ENCODE data around the gene ARSJ.
"Not testable (repeated sequence)": the region's sequence is repeated elsewhere in the genome, so short reads cannot be mapped to it uniquely, and the experiment has no call there.

Gene ARSJ

DNA sequence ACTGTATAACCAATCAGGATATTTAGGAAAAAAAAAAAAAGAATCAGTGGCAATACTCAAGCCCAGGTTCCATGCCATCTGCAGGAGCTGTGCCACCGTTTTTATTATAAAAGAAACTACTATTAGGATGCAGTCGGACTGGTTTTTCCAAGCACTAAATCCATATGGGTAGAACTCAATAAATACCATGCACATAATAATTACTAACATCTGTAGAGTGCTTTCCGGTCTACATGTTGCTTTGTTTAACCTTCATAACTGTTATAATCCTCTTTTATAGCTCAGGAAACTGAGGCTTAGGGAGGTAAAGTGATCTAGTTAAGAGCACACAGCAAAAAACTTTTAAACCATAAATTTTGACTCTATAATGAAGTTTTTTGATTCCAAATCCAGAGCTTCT lies 24.0 kb downstream of the ARSJ start:
- no peak for DNase-seq

DNA sequence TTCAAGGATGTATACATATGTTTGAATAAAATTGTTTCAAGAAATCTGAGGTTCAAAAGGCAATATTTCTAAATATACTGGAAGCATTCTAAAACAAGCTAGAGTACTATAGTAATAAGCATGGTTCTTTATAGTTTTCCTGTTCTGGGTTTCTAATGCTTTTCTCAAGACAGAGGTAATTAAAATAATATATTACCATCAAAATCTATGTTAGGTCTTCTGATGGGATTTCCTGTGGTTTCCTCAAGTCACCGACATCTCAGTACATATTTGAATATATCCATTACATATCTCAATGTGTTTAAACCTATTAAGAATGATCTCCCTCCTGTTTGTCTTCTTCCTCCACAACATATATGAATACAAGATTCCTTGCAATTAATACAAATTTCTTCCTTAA lies 25.6 kb downstream of the ARSJ start:
- no peak for DNase-seq

DNA sequence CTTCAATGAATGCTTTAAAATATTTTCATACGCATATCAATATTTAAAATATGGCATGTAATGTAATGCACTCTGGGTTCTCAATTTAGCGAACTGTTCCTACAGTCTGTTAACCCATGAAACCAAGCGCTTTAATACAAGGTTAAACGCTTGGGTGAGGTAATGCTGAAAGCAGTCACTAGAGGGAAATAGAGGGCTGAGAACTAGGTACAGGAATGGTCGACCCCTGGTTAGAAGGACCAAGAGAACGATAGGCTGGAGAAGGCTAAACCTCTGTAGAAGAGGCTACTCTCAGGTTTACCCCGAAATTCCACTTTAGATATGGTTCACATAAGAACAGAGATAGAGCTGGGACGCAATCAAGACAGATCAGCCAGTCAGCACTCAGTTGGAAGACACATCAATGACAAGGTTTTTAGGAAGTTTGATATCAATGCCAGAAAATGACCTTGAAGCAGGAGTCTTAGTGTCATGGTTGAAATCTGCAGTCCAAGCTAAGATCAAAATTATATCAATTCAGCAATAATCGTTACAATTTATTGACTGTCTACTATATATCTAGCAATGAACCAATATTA lies 26.9 kb downstream of the ARSJ start:
- peak; percentile 53 for DNase-seq

DNA sequence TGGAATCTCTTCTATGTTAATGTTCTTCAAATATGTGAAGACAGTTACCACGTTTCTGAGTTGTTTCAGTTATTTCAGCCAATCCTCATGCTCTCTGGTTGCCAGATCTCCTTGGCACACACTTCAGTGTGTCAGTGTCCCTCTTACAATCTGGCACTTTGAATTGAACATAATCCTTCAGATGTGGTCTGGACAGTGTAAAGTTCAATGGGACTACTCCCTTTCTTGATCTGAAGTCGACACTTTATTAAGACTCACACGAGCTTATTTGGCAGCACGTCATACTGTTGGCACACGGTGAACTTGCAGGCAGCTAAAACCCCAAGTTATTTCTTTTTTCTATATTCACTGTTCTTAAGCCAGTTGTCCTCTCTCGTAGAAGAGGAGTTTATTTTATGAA lies 28.2 kb downstream of the ARSJ start:
- no peak for DNase-seq

DNA sequence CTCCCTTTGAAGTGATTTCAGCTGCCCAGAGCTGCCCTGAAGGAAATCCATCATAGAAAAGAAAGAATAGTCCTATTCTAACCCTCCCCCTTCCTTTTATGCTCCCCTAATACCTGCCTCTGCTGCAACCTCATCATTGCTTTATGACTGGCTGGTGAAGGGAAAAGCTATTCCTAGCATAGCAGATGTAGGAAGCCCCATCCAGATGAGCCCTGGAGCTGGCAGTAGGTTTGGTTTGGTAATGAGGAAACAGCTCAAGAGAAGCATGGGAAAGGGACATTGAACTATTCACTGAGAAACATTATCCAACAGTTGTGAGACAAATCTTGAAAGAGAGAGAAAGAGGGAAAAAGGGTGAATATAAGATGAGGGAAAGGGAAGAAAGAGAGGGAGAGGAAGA lies 29.2 kb downstream of the ARSJ start:
- DNase-seq = no peak

DNA sequence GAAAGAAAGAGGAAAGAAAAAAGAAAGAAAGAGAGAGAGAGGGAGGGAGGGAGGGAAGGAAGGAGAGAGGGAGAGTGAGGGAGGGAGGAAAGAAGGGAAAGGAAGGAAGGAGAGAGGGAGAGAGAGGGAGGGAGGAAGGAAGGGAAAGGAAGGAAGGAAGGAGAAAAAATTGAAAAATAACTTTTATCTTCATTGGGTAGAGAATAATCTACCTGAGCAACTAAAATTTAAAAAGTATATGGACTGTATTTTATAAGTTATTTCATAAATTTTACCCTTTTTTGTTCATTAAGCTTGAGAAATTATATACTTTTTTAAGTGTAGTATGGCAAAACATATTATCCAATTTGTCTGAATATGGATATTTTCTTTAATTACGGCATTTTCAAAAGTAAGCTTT lies 32.0 kb downstream of the ARSJ start:
- no peak for DNase-seq

DNA sequence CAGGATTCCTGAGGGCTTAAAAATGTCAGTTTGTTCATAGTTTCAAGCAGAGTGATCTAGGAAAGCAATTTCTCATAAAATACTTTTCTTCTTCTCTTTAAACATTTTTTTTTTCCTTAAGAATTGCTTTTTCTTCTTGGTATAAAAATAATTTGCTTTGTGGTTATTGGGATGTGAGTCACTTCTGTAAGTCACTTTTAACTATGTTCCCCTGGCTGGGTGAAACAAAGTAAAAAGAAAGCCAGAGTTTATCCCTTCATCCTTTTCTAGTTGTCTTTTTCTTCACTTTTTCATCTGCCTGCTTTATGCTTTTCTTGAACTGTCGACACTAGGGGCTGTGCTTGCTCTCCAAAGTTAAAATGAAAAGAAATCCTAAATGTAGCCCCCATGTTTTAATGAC lies 33.5 kb downstream of the ARSJ start:
- no peak for DNase-seq

DNA sequence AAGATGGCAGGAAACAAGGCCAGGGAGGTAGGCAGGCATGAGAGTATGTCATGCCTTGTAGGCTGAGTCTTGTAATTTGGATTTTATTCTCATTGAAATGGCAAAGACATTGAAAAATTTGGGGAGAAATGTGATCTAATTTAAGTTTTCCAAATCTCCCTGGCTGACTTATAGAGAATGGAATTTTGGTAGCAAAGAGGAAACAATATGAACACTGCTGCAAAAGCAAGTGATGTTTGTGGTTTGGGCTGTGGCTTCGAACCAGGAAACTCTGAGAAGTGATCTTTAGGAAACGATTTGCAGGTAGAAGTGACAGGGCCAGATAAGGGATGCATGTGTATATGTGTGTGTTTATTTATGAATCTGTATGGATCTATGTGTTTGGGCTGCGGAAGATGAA lies 35.6 kb downstream of the ARSJ start:
- DNase-seq = no peak

DNA sequence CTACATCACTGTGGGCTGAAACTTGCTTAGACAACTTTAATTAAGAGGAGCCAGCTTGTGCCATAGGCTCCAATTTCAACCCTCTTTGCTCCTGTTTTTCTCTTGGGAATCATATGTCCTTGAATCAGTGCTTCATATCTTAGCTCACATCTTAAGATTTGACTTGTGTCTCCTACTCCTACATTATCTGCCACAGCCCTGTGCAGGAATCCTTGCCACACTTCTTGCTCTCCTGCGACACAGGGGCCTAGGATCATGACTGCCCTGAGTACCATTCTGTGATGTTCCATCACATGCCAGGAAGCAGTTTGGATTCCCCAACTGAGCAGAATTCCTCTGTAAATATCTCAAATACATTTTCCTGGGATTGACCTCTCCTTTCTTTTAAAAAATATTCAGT lies 36.4 kb downstream of the ARSJ start:
- no peak for DNase-seq

DNA sequence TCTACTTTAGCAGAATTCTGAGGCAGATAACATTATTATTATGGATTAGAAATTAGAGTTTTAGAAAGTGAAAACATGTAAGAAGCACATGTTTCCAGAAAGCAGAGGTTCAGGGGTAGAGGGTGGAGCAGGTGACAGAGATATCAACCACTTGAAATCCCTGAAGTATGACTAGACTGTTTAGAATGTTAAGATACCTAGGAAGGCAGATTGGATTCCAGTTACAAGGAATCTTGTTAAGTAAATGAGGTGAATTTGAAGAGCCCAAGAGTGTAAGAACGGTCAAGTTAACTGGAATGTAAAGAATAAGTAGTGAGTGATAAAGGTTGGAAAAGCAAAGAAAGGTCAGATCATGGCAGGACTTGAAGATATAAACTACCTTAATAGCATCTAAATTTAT lies 37.6 kb downstream of the ARSJ start:
- no peak for DNase-seq

DNA sequence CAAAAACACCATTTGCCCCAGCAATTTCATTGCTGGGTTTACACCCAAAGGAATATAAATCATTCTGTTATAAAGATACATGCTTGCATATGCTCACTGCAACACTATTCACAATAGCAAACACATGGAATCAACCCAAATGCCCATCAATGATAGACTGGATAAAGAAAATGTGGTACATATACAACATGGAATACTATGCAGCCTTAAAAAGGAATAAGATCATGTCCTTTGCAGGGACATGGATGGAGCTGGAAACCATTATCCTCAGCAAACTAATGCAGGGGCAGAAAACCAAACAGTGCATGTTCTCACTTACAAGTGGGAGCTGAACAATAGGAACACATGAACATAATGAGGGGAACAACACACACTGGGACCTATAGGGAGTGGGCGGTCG lies 39.3 kb downstream of the ARSJ start:
- DNase-seq = not testable (repeated sequence)

DNA sequence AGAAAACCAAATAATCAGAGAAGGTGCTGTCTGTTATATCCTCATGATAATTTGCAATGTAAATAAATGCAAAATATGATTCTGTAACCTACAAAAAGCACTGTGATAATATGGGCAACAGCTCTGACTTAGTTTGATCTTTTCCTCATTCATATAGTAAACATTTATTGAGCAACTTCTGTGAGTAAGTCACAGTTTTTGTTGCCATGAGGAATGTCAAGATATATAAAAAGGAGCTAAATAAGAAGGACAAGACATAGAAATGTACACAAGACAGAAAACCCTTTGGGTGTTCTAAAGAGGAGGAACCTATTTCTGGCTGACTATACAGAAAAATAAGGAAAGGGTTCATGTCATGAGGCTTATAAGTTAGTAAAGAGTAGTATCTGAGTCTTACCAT lies 44.3 kb downstream of the ARSJ start:
- no peak for DNase-seq

DNA sequence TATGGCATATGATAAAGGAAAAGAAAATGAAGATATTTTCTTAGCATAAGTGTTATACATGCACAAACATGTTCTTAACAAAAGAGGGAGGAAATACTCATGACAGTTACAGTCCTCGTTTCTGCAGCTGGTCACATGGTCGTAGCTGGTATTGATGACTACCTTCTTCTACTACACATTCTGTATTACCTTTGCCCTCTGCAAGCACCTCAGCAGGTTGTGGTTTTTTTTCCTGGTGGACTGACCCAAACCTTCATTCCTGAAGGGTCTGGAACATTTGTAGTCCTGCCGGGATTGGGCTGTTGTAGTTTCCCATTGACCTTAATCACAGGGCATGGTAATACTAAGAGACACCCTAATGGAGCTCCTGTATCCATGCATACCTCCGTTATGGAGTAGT lies 54.7 kb downstream of the ARSJ start:
- DNase-seq = not testable (repeated sequence)

DNA sequence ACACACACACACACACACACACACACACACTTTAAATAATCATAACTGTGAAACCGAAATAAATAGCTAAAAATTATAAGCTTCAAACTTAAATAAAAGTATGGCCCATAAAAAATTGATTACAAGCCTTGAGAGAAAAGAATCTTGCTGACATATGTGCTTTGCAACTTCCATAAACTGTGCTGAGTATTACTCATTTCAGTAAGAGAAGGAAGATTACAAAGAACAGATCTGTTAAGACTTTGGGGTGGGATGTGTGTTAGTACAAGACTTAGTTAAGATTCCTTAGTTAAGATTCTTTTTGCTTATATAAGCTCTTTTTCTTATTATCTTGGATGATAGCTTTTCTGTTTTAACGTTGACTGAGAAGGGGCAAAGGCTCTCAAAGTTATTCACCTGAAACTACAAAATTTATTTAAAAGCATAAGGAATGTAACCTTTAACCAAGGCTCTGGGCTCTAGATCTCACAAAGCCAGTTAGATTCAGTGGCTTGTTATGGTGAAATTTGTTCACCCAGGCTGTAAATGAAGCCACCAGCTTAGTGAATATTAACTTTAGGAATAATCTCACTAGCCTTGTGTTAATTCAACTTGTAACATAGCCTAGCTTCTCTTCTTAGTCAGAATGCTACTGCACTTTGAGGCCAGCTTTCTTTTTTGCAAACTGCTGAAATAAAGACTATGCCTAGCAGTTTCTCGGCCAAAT lies 58.2 kb downstream of the ARSJ start:
- DNase-seq = no peak

DNA sequence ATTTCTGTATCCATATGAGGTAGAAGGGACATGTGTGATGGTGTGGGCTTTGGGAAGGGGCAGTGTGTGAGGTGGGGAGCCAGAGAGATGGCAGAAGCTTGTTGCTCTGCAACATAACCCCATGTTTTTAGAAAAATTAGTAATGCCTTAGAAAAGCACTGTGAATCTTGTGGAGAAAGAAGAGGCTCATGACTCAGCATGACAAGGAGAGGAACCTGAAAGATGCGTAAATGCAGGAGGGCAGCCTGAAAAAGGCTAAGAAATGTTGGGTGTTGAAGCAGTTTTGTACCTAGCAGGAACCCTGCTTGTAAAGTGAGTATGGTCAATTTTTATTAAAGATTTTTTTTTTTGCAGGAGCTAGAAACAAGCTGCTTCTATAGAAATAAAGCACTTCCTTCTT lies 59.8 kb downstream of the ARSJ start:
- DNase-seq = no peak

DNA sequence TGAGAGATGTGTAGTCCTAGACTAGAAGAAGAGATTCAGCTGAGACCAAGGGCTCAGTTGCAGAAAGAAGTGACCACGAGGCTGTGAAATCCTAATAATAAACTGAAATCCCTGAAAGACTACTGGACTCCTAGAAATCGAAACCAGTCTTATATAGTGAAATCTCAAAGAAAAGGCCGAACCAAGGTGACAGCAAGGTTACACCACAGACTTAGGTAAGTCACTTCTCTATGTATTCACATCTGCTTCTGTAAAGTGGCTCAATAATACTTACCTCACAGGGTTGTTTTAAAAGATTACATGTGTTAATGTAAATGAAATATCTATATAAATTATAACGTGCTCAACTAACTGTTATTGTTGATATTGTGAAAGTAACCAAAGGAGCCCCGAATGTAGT lies 60.3 kb downstream of the ARSJ start:
- DNase-seq = no peak

DNA sequence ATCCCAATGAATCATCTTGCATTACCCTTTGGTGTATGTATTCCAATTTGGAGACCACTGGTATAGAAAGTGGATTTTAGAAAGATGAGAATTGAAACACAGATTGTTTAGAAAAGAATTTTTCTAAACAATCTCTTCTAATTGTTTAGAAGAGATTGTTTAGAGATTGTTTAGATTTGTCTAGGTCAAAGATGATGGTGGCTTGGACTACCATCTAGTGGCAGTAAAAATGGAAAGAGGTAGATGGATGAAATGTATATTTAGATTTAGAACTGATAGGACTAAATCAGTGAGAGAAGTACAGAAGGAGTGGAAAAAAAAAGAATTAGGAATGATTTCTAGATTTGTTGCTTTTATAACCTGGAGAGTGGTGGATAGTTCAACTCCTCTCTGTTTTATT lies 70.6 kb downstream of the ARSJ start:
- no peak for DNase-seq

DNA sequence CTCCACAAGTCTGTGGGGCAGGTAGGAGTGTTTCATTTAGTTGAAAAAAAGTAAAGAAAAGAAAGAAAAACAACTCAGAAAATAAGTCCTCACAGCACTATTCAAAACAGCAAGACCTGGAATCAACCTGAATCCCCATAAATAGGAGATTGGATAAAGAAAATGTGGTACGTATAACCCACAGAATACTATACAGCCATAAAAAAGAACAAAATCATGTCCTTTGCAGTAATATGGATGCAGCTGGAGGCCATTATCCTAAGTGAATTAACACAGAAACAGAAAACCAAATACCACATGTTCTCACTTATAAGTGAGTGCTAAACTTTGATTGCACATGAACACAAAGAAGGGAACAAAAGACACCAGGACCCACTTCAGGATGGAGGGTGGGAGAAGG lies 71.9 kb downstream of the ARSJ start:
- no peak for DNase-seq

DNA sequence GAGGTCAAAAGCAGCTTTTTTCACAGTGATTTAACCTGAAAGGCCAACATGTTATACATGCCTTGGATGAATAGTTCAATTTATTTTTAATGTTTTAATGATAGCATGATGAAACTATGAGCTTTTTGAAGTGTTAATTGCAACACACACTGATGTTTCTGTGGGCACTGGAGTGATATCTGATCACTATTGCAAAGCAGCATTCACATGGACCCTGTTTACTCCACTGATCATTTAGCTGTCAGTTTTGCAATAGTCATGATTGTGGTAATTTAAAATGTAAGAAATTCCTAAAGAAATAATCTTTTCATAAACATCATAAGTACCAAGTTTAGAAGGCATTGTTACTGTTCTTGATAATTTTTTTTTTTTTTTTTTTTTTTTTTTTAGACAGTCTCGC lies 74.1 kb downstream of the ARSJ start:
- DNase-seq = no peak

DNA sequence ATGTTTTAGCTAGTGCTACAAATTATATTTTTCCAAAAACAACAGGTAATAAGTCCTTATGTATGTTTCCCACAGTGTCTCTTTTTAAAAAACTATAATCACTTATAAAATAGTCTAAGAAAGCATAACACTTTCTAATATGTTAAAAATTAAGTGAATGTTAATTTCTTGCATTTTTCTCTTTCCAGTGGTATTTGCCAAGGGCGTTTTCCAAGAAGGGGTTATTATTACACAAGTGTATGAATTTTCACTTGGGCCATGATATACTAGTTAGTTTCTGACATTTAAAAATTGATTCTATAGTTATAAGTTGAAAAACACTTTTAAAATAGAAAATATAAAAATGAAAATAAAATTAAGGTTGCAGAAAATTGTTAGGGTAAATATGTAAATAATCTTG lies 74.6 kb downstream of the ARSJ start:
- DNase-seq = no peak

DNA sequence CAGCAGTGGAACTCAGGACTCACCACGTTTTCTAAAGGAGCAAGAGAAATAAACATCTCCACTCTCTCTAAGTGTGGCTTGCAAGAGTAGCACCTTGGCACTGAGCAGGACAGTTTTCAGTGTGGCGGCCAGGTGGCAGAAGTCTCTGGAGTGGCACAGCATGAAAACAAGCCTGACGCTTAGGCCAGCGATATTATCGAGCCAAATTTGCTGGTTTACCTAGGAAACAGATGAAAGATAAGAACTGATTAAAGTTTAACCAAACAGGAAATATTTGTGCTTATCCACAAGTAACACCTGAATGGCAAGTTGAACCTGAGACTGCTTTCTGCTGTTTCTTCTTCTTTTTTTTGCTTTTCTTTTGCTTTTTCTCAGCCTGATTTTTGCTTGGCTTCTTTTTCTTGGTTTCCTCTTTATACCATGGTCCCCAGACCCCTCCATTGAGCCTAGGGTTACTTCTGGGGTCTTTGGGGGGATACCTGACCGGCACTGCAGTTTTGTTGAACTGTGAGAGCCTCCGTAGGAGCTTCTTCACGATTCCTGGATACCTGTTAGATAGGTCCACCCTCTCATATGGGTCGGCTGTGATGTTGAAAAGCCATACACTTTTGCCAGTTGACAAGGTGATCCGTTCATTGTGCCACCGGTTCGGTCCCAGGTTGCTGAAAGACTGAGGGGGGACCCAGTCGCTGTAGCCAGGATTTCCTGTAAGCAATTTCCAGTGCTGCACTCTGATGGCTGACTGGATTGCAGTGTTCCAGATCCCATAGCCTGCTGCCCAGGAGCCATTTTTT lies 77.3 kb downstream of the ARSJ start:
- DNase-seq = peak; percentile 46

DNA sequence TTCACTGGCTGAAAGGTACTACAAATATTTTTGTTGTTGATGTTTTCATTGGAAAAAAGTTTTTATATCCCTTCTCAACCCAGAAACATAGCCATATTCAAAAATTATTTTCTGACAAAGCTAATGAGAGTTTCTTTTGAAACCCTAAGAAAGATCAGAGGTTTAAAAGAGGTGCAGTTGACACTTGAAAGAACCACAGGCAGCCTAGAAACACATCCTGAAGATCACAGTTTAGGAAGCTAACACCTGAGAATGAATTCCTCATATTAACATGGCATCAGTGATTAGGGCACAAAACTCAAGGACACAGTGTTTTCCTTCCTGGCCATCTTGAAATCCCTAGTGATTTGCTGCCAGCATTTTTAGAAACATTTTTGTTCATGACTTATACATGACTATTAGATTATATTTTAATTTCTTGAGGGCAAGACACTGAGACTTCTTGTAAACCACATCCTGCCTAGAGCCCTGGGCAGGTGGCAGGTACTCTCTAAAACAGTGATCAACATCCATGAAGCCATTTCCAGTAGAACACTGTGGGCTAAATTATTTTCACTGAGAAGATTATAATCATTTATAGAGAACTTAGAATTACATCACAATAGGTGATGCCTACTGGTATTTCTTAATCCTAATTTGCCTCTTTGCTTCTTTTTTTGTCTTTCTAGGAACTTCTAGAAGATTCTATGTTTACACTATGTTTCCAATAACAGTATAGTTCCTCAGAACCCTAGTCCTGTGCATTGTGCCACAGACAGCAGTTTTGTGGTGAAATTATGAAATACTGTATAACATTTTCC lies 80.0 kb downstream of the ARSJ start:
- no peak for DNase-seq

DNA sequence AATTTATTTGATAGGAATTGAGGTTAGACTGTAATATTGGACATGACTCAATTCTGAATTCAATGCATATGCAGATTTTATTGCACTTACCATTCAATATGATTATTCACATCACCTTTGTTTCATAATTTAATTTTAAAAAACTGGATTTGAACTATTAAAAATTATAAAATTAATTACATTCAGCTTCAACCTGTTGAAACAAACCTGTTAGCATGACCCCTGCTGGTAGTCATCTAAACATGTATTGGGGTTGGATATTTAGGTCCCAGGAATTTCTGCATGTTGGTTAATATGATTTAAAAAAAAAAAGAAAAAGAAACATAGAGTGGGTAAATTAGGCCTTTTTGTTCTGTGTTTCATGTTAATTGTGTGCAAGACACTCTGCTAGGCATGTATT lies 85.9 kb downstream of the ARSJ start:
- DNase-seq = no peak

DNA sequence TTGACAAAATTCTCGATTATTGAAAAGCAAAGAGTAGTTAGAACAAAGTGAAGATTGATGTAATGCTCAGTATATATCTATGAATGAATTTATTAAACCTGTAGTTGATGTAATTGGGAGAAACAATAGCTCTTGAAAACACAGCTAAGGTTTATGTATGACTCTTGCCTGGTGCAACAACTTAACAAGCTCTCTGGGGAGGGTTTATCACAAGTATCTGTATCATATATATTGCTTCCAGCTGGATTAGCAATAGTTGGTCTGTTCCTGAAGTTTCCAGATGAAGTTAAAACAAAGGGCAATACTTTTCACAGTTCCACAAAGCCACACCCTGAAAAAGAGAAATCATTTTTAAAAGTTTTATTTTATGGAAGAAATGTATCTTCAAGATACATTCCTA lies 91.4 kb downstream of the ARSJ start:
- DNase-seq = no peak

Measured in activated CD4-positive, alpha-beta T cell treated with anti-CD3 and anti-CD28 coated beads, Interleukin-2, Interleukin-6, amounts not matched to agents 100 ng/mL and 50 ng/mL, durations not matched to agents 16 hours and 8 hours (primary cell).